GM19455 (cell line): ENCODE measurements around the gene VGF.
"Not testable (repeated sequence)": the region's sequence is repeated elsewhere in the genome, so short reads cannot be mapped to it uniquely, and the experiment has no call there.

Source experiments
- ATAC-seq: cut with Tn5 transposase; IDR thresholded peaks from one replicate; pipeline ENCODE4 v1.9.1; 2021; ENCODE audit not compliant: unreplicated experiment

VGF gene

GRCh38 chr7:101140339-101140699 lies 25.1 kb downstream of the VGF start:
- ATAC-seq: no peak

DNA sequence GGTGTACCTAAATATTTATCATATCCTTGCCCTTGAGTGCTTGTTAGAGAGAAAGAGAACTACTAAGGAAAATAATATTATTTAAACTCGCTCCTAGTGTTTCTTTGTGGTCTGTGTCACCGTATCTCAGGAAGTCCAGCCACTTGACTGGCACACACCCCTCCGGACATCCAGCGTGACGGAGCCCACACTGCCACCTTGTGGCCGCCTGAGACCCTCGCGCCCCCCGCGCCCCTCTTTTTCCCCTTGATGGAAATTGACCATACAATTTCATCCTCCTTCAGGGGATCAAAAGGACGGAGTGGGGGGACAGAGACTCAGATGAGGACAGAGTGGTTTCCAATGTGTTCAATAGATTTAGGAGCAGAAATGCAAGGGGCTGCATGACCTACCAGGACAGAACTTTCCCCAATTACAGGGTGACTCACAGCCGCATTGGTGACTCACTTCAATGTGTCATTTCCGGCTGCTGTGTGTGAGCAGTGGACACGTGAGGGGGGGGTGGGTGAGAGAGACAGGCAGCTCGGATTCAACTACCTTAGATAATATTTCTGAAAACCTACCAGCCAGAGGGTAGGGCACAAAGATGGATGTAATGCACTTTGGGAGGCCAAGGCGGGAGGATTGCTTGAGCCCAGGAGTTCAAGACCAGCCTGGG lies 27.0 kb downstream of the VGF start:
- no peak for ATAC-seq

- ATAC-seq: no peak
These were observed 27.6 kb downstream of the VGF start for GRCh38 chr7:101137651-101138212.

DNA sequence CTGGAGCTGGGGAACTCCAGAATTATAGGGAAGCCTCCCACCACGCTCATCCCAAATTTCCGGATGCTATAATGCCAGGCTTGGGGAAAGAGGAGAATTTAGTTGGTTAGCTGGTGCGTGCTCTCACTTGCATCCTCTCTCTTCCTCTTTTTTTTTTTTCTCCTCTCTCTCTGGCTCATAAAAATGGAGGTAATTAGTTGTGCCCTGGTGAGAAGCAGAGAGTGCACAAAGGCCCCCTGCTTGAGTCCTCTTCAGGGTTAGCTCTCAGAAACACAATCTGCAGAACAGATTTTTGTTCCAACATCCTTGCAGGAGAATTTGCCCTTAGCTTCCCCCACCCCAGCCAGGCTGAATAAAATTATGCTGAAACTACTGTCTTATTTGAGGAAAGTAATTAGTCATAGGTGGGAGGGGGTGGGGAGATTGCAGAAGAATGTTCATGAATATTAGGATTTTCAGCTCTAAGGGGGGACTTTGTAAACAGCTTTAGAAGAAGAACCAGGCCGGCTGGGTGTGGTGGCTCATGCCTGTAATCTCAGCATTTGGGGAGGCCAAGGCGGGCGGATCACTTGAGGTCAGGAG lies 30.9 kb downstream of the VGF start:
- ATAC-seq: no peak

GRCh38 chr7:101133621-101134398 lies 31.6 kb downstream of the VGF start:
- ATAC-seq: no peak

- not testable (repeated sequence) for ATAC-seq
These were observed 32.5 kb downstream of the VGF start for GRCh38 chr7:101132626-101133600.

- no peak for ATAC-seq
These were observed 35.7 kb downstream of the VGF start for GRCh38 chr7:101129603-101130117.

DNA sequence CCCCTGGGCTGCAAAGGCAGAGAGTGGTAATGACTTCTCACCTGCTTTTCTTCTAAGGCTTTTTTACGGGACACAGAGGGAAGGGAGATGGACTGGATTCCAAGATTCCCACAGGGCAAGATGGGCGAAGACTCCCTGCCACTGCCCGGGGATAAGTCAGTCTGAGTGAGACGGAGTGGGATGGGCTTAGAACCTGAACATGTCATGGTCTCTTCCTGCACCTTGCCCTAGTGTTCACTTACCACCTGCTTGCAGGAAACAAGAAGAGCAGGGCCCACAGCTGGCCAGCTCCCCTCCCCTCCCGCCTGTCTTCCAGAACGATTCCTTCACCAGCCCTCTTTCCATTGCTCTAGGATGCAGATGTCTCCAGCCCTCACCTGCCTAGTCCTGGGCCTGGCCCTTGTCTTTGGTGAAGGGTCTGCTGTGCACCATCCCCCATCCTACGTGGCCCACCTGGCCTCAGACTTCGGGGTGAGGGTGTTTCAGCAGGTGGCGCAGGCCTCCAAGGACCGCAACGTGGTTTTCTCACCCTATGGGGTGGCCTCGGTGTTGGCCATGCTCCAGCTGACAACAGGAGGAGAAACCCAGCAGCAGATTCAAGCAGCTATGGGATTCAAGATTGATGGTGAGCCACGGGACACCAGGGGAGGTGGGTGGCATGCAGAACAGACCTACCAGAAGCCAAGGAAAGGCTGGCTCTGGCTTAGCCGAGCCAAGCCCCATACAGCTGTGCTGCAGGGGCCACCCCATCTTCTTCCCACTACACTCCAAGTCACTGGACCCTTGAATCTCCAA lies 37.1 kb downstream of the VGF start:
- no peak for ATAC-seq

- ATAC-seq: no peak
These were observed 37.8 kb downstream of the VGF start for GRCh38 chr7:101127460-101128039.

DNA sequence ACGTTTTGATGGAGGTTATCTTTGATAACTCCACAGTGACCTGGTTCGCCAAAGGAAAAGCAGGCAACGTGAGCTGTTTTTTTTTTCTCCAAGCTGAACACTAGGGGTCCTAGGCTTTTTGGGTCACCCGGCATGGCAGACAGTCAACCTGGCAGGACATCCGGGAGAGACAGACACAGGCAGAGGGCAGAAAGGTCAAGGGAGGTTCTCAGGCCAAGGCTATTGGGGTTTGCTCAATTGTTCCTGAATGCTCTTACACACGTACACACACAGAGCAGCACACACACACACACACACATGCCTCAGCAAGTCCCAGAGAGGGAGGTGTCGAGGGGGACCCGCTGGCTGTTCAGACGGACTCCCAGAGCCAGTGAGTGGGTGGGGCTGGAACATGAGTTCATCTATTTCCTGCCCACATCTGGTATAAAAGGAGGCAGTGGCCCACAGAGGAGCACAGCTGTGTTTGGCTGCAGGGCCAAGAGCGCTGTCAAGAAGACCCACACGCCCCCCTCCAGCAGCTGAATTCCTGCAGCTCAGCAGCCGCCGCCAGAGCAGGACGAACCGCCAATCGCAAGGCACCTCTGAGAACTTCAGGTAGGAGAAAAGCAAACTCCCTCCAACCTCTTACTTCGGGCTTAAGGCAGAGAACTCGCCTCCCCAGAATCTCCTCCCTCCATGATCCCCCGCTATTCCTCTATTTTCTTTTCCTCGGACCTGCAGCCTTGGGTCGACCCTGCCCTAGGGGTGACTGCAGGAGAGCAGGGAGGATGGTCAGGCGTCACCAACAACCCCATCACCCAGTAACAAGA lies 38.5 kb downstream of the VGF start, which contains the start of gene SERPINE1:
SERPINE1 (plus strand) TSS at position 454 of the 809 bp plus-strand sequence. CDS start 1,290 bp downstream, outside the sequence.
- ATAC-seq: no peak

DNA sequence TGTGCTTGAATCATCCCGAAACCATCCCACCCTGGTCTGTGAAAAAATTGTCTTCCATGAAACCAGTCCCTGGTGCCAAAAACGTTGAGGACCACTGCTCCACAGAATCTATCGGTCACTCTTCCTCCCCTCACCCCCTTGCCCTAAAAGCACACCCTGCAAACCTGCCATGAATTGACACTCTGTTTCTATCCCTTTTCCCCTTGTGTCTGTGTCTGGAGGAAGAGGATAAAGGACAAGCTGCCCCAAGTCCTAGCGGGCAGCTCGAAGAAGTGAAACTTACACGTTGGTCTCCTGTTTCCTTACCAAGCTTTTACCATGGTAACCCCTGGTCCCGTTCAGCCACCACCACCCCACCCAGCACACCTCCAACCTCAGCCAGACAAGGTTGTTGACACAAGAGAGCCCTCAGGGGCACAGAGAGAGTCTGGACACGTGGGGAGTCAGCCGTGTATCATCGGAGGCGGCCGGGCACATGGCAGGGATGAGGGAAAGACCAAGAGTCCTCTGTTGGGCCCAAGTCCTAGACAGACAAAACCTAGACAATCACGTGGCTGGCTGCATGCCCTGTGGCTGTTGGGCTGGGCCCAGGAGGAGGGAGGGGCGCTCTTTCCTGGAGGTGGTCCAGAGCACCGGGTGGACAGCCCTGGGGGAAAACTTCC lies 39.2 kb downstream of the VGF start:
- no peak for ATAC-seq

- no peak for ATAC-seq
These were observed 40.9 kb downstream of the VGF start for GRCh38 chr7:101124376-101125056.

DNA sequence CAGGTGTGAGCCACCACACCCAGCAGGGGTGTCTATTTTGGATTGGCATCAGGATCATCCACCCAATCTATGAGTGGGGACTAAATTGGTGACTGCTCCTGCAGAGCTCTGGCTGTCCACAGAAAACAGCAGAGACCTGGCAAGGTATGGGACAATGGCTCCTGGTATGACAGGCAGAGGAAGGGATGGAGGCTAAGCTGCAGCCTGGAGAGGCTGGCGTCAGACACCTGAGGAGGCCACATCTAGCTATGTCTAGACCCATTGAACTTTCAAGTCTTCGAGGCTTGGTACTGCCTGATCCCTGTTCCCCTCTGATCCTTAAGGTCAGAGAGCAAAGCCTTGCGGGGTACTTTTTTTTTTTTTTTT lies 41.7 kb downstream of the VGF start:
- no peak for ATAC-seq

DNA sequence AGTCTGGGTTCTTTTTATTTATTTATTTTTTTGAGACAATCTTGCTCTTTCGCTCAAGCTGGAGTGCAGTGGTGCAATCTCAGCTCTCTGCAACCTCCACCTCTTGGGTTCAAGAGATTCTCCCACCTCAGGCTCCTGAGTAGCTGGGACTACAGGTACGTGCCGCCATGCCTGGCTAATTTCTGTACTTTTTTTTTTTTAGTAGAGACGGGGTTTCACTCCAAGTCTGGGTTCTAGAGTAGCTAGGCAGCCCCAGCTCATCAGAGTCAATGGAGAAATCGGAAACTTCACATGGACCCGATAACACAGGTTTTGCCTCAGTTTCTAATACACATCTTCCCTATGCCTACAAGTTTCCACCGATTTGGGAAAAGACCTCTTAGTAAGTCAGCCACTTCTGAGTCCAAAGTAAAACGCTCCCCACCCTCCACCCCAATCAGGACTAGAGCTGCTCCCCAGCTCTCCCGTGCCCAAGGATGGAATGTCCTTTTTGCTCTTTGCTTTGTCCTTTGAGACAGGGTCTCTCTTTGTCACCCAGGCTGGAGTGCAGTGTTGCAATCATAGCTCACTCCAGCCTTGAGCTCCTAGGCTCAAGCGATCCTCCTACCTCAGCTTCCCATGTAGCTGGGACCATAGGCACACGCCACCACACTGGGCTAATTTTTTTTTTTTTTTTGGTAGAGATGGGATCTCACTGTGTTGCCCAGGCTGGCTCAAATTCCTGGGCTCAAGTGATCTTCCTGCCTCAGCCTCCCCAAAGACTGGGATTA lies 42.3 kb downstream of the VGF start:
- no peak for ATAC-seq

GRCh38 chr7:101121991-101122932 lies 43.1 kb downstream of the VGF start:
- ATAC-seq: no peak

DNA sequence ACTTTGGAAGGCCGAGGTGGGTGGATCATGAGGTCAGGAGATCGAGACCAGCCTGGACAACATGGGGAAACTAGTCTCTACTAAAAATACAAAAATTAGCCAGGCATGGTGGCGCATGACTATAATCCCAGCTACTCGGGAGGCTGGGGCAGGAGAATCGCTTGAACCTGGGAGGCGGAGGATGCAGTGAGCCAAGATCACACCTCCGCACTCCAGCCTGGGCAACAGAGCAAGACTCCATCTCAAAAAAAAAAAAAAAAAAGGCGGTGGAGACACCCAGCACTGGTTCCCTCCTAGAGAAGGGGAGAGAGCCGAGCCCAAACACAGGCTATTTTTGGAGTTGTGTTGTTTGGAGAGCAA lies 43.8 kb downstream of the VGF start:
- not testable (repeated sequence) for ATAC-seq
